NCI-H187 (cell line): ENCODE results near the gene CYP20A1.
A peak's percentile ranks its signal among the peaks of the same experiment; 100 is the strongest.
"Not testable (repeated sequence)": the region's sequence is repeated elsewhere in the genome, so short reads cannot be mapped to it uniquely, and the experiment has no call there.

ENCODE experiments used
- DNase-seq, 2 experiments: peaks; one replicate each; lab custom pipeline; 2025; lab: John Stamatoyannopoulos, UW

Gene CYP20A1

GRCh38 chr2:203238704-203239526 is at the start of gene CYP20A1:
CYP20A1 (plus strand) TSS chr2:203239018; CDS start chr2:203239063, 45 bp downstream.
- DNase-seq: peak; percentile 78

- not testable (repeated sequence) for DNase-seq
Observed at GRCh38 chr2:203190547-203190946, 48.3 kb upstream of the CYP20A1 start.

GRCh38 chr2:203191026-203191425 is 47.8 kb upstream of the CYP20A1 start:
- DNase-seq: not testable (repeated sequence)

- no peak for DNase-seq
Observed at GRCh38 chr2:203191961-203192360, 46.9 kb upstream of the CYP20A1 start.

- DNase-seq: no peak
Observed at GRCh38 chr2:203195331-203196036, 43.3 kb upstream of the CYP20A1 start.

- DNase-seq: no peak
Observed at GRCh38 chr2:203200866-203201265, 38.0 kb upstream of the CYP20A1 start.

- no peak for DNase-seq
Observed at GRCh38 chr2:203201426-203201825, 37.4 kb upstream of the CYP20A1 start.

- no peak for DNase-seq
Observed at GRCh38 chr2:203209538-203209937, 29.3 kb upstream of the CYP20A1 start.

- DNase-seq: peak in 1 of 2 experiments; percentile 1
Observed at GRCh38 chr2:203225423-203226039, 13.3 kb upstream of the CYP20A1 start.

- DNase-seq: not testable (repeated sequence)
Observed at GRCh38 chr2:203229674-203230073, 9.1 kb upstream of the CYP20A1 start.

GRCh38 chr2:203237346-203238238 is 1.2 kb upstream of the CYP20A1 start:
- DNase-seq: no peak

- no peak for DNase-seq
Observed at GRCh38 chr2:203238292-203238703, 520 bp upstream of the CYP20A1 start.

GRCh38 chr2:203240491-203240890 is 1.7 kb downstream of the CYP20A1 start:
- DNase-seq: no peak

- DNase-seq: no peak
Observed at GRCh38 chr2:203242518-203242917, 3.7 kb downstream of the CYP20A1 start.

GRCh38 chr2:203246646-203247045 is 7.8 kb downstream of the CYP20A1 start:
- no peak for DNase-seq

GRCh38 chr2:203252818-203253217 is 14.0 kb downstream of the CYP20A1 start:
- DNase-seq: no peak

- not testable (repeated sequence) for DNase-seq
Observed at GRCh38 chr2:203253422-203254095, 14.7 kb downstream of the CYP20A1 start.

- no peak for DNase-seq
Observed at GRCh38 chr2:203261326-203262159, 22.7 kb downstream of the CYP20A1 start.

- no peak for DNase-seq
Observed at GRCh38 chr2:203279288-203279687, 40.5 kb downstream of the CYP20A1 start.

- DNase-seq: no peak
Observed at GRCh38 chr2:203280428-203281064, 41.7 kb downstream of the CYP20A1 start.
